Kidney (tissue), 14 donors: ENCODE data around the gene PTBP1. TPM values are rescaled to one million over a fixed set of nuclear protein-coding genes. Genes with fewer than 3 reads are reported as not detected.

Experiments used
- DNase-seq, 5 donors: peaks; one replicate each; pipeline ENCODE4 v3.0.0-alpha.2; 2013 to 2020
- FAIRE-seq: peaks from 2 replicates; lab custom pipeline; 2012; peaks lifted over from hg19 to GRCh38; lab: Jason Lieb, UNC
- H3K27ac ChIP-seq, 2 donors: one replicate each; pipeline ENCODE4 v1.7.0; 2013; ENCODE audit warnings: low read depth in 2 of 2, low read length in 2 of 2, inconsistent platforms in 1 of 2
- H3K27me3 ChIP-seq: one replicate; pipeline ENCODE4 v1.7.1; 2013; ENCODE audit warnings: low read length, inconsistent platforms; ENCODE audit not compliant: control insufficient read depth, insufficient read depth
- H3K36me3 ChIP-seq, 3 donors: one replicate each; pipeline versions ENCODE4 v1.7.0 to v1.7.1; 2013; ENCODE audit warnings: low read length in 3 of 3, control low read depth in 1 of 3, inconsistent platforms in 1 of 3; ENCODE audit not compliant: insufficient read depth in 3 of 3, control insufficient read depth in 2 of 3
- H3K4me1 ChIP-seq, 3 donors: one replicate each; pipeline versions ENCODE4 v1.7.0 to v1.7.1; 2013; ENCODE audit warnings: low read length in 3 of 3, inconsistent platforms in 1 of 3, low read depth in 1 of 3; ENCODE audit not compliant: control insufficient read depth in 2 of 3, insufficient read depth in 2 of 3
- H3K4me3 ChIP-seq, 3 donors: one replicate each; pipeline versions ENCODE4 v1.7.0 to v1.8.1; 2013; ENCODE audit warnings: low read length in 3 of 3, control low read depth in 1 of 3, inconsistent platforms in 1 of 3
- H3K9ac ChIP-seq, 3 donors: one replicate each; pipeline versions ENCODE4 v1.7.0 to v1.7.1; 2013; ENCODE audit warnings: low read length in 3 of 3, control low read depth in 1 of 3, inconsistent platforms in 1 of 3
- H3K9me3 ChIP-seq, 3 donors: one replicate each; pipeline versions ENCODE4 v1.7.0 to v1.7.1; 2013; ENCODE audit warnings: low read length in 3 of 3, control low read depth in 1 of 3, inconsistent platforms in 1 of 3; ENCODE audit not compliant: control insufficient read depth in 2 of 3, insufficient read depth in 1 of 3
- intact Hi-C: fragments of 100-400 bp; cut with DNase I; formaldehyde crosslinking; loops from one replicate; pipeline ENCODE4 v1.11.1; 2022
- microRNA-seq: library from miRNA; unstranded; fragments of <30 nt; microRNA quantifications from one replicate; pipeline ENCODE4 v1.2.0, GENCODE V29; 2020
- polyA plus RNA-seq: library from polyadenylated mRNA; stranded (reverse); fragments of 350-450 nt; fragmentation: Illumina TruSeq; extraction: RNeasy Lipid Tissue Mini Kit (QIAGEN cat#74804); gene quantifications from one replicate; pipeline ENCODE4 v1.2.3, GENCODE V29; 2014; ENCODE audit warnings: low read depth, low replicate concordance; ENCODE audit not compliant: insufficient read depth
- total RNA-seq: library from RNA; stranded (reverse); fragmentation: NEBNext Ultra II Directional; extraction: Animal tissue kit (Norgen Biotek cat#: 25700); gene quantifications from one replicate; pipeline ENCODE4 v1.2.1, GENCODE V29; 2021
- TF ChIP-seq, protein P1 (sequence below): IDR thresholded peaks from 3 replicates; pipeline ENCODE4 v1.5.1; 2012; ENCODE audit warnings: mild to moderate bottlenecking, moderate library complexity, borderline replicate concordance; ENCODE audit not compliant: insufficient read depth; ENCODE audit errors: extremely low read depth
- donor health status: control.
- donor health status: control.
- donor health status: control.
- donor health status: control.
- donor health status: control.
- donor health status: DM: yes; HTN: yes; CAD: no.
- donor health status: Normal renal cell carcinoma (clear cell type).

PTBP1 gene
- total and polyA plus RNA-seq, 2 donors from 2014 or later = 102 to 339 TPM

DNA sequence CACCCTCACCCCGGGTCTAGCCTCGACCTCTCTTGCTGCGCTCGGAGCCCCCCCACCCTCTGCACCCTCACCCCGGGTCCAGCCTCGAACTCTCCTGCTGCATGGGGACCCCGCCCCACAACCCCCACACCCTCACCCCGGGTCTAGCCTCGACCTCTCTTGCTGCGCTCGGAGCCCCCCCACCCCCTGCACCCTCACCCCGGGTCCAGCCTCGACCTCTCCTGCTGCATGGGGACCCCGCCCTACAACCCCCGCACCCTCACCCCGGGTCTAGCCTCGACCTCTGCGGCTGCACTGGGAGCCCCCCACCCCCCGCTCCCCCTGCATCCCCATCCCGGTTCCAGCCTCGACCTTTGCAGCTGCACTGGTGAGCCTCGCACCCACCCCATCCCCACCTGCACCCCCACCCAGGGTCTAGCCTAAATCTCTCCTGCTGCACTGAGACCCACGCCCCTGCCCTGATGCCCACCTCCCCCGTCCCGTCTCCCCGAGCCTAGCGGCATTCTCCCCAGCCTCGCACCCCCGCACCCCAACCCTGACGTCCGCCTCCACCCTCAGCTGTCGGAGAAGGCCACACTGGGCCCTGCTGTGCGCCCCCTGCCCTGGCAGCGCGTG, 64.0 kb downstream of the PTBP1 start:
- intact Hi-C loops = no loop called here
- DNase-seq (peak in 1 of 5 donors; percentile 78), FAIRE-seq (no peak)
- TF ChIP-seq, protein P1, sequence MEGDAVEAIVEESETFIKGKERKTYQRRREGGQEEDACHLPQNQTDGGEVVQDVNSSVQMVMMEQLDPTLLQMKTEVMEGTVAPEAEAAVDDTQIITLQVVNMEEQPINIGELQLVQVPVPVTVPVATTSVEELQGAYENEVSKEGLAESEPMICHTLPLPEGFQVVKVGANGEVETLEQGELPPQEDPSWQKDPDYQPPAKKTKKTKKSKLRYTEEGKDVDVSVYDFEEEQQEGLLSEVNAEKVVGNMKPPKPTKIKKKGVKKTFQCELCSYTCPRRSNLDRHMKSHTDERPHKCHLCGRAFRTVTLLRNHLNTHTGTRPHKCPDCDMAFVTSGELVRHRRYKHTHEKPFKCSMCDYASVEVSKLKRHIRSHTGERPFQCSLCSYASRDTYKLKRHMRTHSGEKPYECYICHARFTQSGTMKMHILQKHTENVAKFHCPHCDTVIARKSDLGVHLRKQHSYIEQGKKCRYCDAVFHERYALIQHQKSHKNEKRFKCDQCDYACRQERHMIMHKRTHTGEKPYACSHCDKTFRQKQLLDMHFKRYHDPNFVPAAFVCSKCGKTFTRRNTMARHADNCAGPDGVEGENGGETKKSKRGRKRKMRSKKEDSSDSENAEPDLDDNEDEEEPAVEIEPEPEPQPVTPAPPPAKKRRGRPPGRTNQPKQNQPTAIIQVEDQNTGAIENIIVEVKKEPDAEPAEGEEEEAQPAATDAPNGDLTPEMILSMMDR = no peak
- Histone ChIP-seq H3K27me3 (no peaks in the 10 kb centered on the region), H3K4me1 (peaks cover 0 to 10% (median 0%) of the 10 kb centered on the region in 3 donors), H3K4me3 (no peak overlapping the region), H3K9me3 (no peaks in the 10 kb centered on the region), H3K36me3 (no peaks in the 10 kb centered on the region), H3K9ac (no peak overlapping the region), H3K27ac (no peak overlapping the region)

Small RNA genes within 50 kb of the gene (microRNA-seq; reads per million reads assigned to microRNA genes)
- 2.4 reads per million for gene MIR3187
- not detected for gene MIR4745

Other genes with a start within 250 kb of the PTBP1 start
- 554 TPM for gene BSG, start 224.9 kb upstream of the PTBP1 start, total RNA-seq
- gene BSG, start 224.9 kb upstream of the PTBP1 start, polyA plus RNA-seq = 984 TPM
- 0.31 TPM for gene HCN2, start 207.6 kb upstream of the PTBP1 start, total RNA-seq
- gene HCN2, start 207.6 kb upstream of the PTBP1 start, polyA plus RNA-seq = 1.3 TPM
- gene POLRMT, start 163.9 kb upstream of the PTBP1 start, total RNA-seq = 49.8 TPM
- gene POLRMT, start 163.9 kb upstream of the PTBP1 start, polyA plus RNA-seq = 117 TPM
- gene FGF22, start 157.6 kb upstream of the PTBP1 start, total RNA-seq = 0.19 TPM
- gene FGF22, start 157.6 kb upstream of the PTBP1 start, polyA plus RNA-seq = 0.71 TPM
- gene RNF126, start 134.2 kb upstream of the PTBP1 start, total RNA-seq = 38.0 TPM
- 33.3 TPM for gene RNF126, start 134.2 kb upstream of the PTBP1 start, polyA plus RNA-seq
- gene FSTL3, start 121.1 kb upstream of the PTBP1 start, total RNA-seq = 63.0 TPM
- 23.9 TPM for gene FSTL3, start 121.1 kb upstream of the PTBP1 start, polyA plus RNA-seq
- gene PRSS57, start 102.0 kb upstream of the PTBP1 start, total RNA-seq = not detected
- gene PRSS57, start 102.0 kb upstream of the PTBP1 start, polyA plus RNA-seq = not detected
- gene PALM, start 88.5 kb upstream of the PTBP1 start, total RNA-seq = 49.4 TPM
- 92.3 TPM for gene PALM, start 88.5 kb upstream of the PTBP1 start, polyA plus RNA-seq
- 17.8 TPM for gene MISP, start 46.3 kb upstream of the PTBP1 start, total RNA-seq
- gene MISP, start 46.3 kb upstream of the PTBP1 start, polyA plus RNA-seq = 19.6 TPM
- not detected for gene PLPPR3, start 24.5 kb downstream of the PTBP1 start, total RNA-seq
- gene PLPPR3, start 24.5 kb downstream of the PTBP1 start, polyA plus RNA-seq = not detected
- gene AZU1, start 30.4 kb downstream of the PTBP1 start, total RNA-seq = 0.50 TPM
- gene AZU1, start 30.4 kb downstream of the PTBP1 start, polyA plus RNA-seq = not detected
- gene PRTN3, start 43.5 kb downstream of the PTBP1 start, total RNA-seq = not detected
- gene PRTN3, start 43.5 kb downstream of the PTBP1 start, polyA plus RNA-seq = not detected
- gene ELANE, start 54.9 kb downstream of the PTBP1 start, total RNA-seq = 0.85 TPM
- gene ELANE, start 54.9 kb downstream of the PTBP1 start, polyA plus RNA-seq = not detected
- 35.1 TPM for gene CFD, start 62.2 kb downstream of the PTBP1 start, total RNA-seq
- 4.6 TPM for gene CFD, start 62.2 kb downstream of the PTBP1 start, polyA plus RNA-seq
- gene MED16, start 95.7 kb downstream of the PTBP1 start, total RNA-seq = 56.5 TPM
- 72.1 TPM for gene MED16, start 95.7 kb downstream of the PTBP1 start, polyA plus RNA-seq
- gene RNU6-9, start 96.0 kb downstream of the PTBP1 start, total RNA-seq = not detected
- not detected for gene RNU6-9, start 96.0 kb downstream of the PTBP1 start, polyA plus RNA-seq
- 71.4 TPM for gene R3HDM4, start 115.8 kb downstream of the PTBP1 start, total RNA-seq
- 47.4 TPM for gene R3HDM4, start 115.8 kb downstream of the PTBP1 start, polyA plus RNA-seq
- 0.69 TPM for gene KISS1R, start 119.9 kb downstream of the PTBP1 start, total RNA-seq
- gene KISS1R, start 119.9 kb downstream of the PTBP1 start, polyA plus RNA-seq = not detected
- 16.9 TPM for gene ARID3A, start 128.6 kb downstream of the PTBP1 start, total RNA-seq
- gene ARID3A, start 128.6 kb downstream of the PTBP1 start, polyA plus RNA-seq = 5.6 TPM
- gene WDR18, start 186.9 kb downstream of the PTBP1 start, total RNA-seq = 40.3 TPM
- 77.2 TPM for gene WDR18, start 186.9 kb downstream of the PTBP1 start, polyA plus RNA-seq
- gene GRIN3B, start 203.0 kb downstream of the PTBP1 start, total RNA-seq = 0.44 TPM
- gene GRIN3B, start 203.0 kb downstream of the PTBP1 start, polyA plus RNA-seq = 0.15 TPM
- gene TMEM259, start 223.7 kb downstream of the PTBP1 start, total RNA-seq = 180 TPM
- gene TMEM259, start 223.7 kb downstream of the PTBP1 start, polyA plus RNA-seq = 129 TPM
- not detected for gene RNU6-2, start 224.1 kb downstream of the PTBP1 start, total RNA-seq
- gene RNU6-2, start 224.1 kb downstream of the PTBP1 start, polyA plus RNA-seq = not detected
- gene CNN2, start 229.2 kb downstream of the PTBP1 start, total RNA-seq = 131 TPM
- 64.1 TPM for gene CNN2, start 229.2 kb downstream of the PTBP1 start, polyA plus RNA-seq
- 20.4 TPM for gene ABCA7, start 242.7 kb downstream of the PTBP1 start, total RNA-seq
- gene ABCA7, start 242.7 kb downstream of the PTBP1 start, polyA plus RNA-seq = 11.7 TPM